Parathyroid adenoma (tissue), 2 donors: ENCODE results near the gene LYPD5.

Source experiments
- H2AFZ ChIP-seq: fragments of 300-600 bp; sonication (generic); one replicate; pipeline ENCODE4 v1.7.0; 2017; ENCODE audit warnings: antibody characterized with exemption, mild to moderate bottlenecking
- H3K27ac ChIP-seq: fragments of 300-600 bp; sonication (generic); one replicate; pipeline ENCODE4 v1.7.0; 2017
- H3K27me3 ChIP-seq: fragments of 300-600 bp; sonication (generic); one replicate; pipeline ENCODE4 v1.7.0; 2017; ENCODE audit warnings: low read length; ENCODE audit not compliant: control insufficient read depth, insufficient read depth
- H3K36me3 ChIP-seq: fragments of 300-600 bp; sonication (generic); one replicate; pipeline ENCODE4 v1.7.0; 2017; ENCODE audit warnings: low read length; ENCODE audit not compliant: control insufficient read depth, insufficient read depth
- H3K4me1 ChIP-seq: fragments of 300-600 bp; sonication (generic); one replicate; pipeline ENCODE4 v1.7.0; 2017; ENCODE audit warnings: control low read depth
- H3K4me2 ChIP-seq: fragments of 300-600 bp; sonication (generic); one replicate; pipeline ENCODE4 v1.7.0; 2017; ENCODE audit warnings: low read length
- H3K4me3 ChIP-seq: fragments of 300-600 bp; sonication (generic); one replicate; pipeline ENCODE4 v1.7.0; 2017; ENCODE audit warnings: low read depth, low read length
- H3K79me2 ChIP-seq: fragments of 300-600 bp; sonication (generic); one replicate; pipeline ENCODE4 v1.7.0; 2017; ENCODE audit warnings: control low read depth
- H3K9ac ChIP-seq: fragments of 300-600 bp; sonication (generic); one replicate; pipeline ENCODE4 v1.7.0; 2017; ENCODE audit warnings: mild to moderate bottlenecking
- H3K9me3 ChIP-seq: fragments of 300-600 bp; sonication (generic); one replicate; pipeline ENCODE4 v1.7.0; 2017; ENCODE audit warnings: low read length; ENCODE audit not compliant: control insufficient read depth
- CTCF ChIP-seq: fragments of 300-600 bp; sonication (generic); IDR thresholded peaks from one replicate; pipeline ENCODE4 v1.7.0; 2017; ENCODE audit warnings: antibody characterized with exemption, mild to moderate bottlenecking
- donor health status: primary hyperparathyroidism.

The LYPD5 gene

GRCh38 chr19:43812259-43812658 lies 10.0 kb upstream of the LYPD5 start:
- Histone ChIP-seq H3K4me3 (no peak overlapping the region), H3K9me3 (no peaks in the 10 kb centered on the region), H3K4me1 (no peaks in the 10 kb centered on the region), H3K27ac (no peak overlapping the region), H2AFZ (no peak overlapping the region), H3K9ac (no peak overlapping the region), H3K79me2 (no peaks in the 10 kb centered on the region), H3K36me3 (no peaks in the 10 kb centered on the region), H3K4me2 (no peak overlapping the region), H3K27me3 (no peaks in the 10 kb centered on the region)
- no peak for TF ChIP-seq CTCF

GRCh38 chr19:43811837-43812236 lies 9.6 kb upstream of the LYPD5 start:
- Histone ChIP-seq H3K9me3 (no peaks in the 10 kb centered on the region), H3K79me2 (no peaks in the 10 kb centered on the region), H3K4me2 (no peak overlapping the region), H3K4me1 (no peaks in the 10 kb centered on the region), H3K36me3 (no peaks in the 10 kb centered on the region), H3K9ac (no peak overlapping the region), H2AFZ (no peak overlapping the region), H3K27me3 (no peaks in the 10 kb centered on the region), H3K27ac (no peak overlapping the region), H3K4me3 (no peak overlapping the region)
- no peak for TF ChIP-seq CTCF

GRCh38 chr19:43809762-43810696 lies 7.8 kb upstream of the LYPD5 start:
- H2AFZ ChIP-seq, result no peak overlapping the region
- H3K9me3 ChIP-seq, result no peaks in the 10 kb centered on the region
- H3K9ac ChIP-seq, result no peak overlapping the region
- no peak overlapping the region for H3K4me3 ChIP-seq
- H3K27ac ChIP-seq, result no peak overlapping the region
- no peaks in the 10 kb centered on the region for H3K4me1 ChIP-seq
- H3K4me2 ChIP-seq, result no peak overlapping the region
- H3K36me3 ChIP-seq, result no peaks in the 10 kb centered on the region
- H3K27me3 ChIP-seq, result no peaks in the 10 kb centered on the region
- no peaks in the 10 kb centered on the region for H3K79me2 ChIP-seq
- TF ChIP-seq CTCF, result peak; percentile 30

GRCh38 chr19:43807651-43808050 lies 5.4 kb upstream of the LYPD5 start:
- no peak overlapping the region for H3K27ac ChIP-seq
- H3K9ac ChIP-seq, result no peak overlapping the region

More at GRCh38 chr19:43807651-43808050, 5.4 kb upstream of the LYPD5 start:
- H2AFZ ChIP-seq, result no peak overlapping the region
- no peaks in the 10 kb centered on the region for H3K36me3 ChIP-seq
- H3K9me3 ChIP-seq, result no peaks in the 10 kb centered on the region
- H3K4me2 ChIP-seq, result no peak overlapping the region
- H3K79me2 ChIP-seq, result no peaks in the 10 kb centered on the region
- H3K4me1 ChIP-seq, result no peaks in the 10 kb centered on the region
- H3K4me3 ChIP-seq, result no peak overlapping the region
- TF ChIP-seq CTCF, result no peak
- no peaks in the 10 kb centered on the region for H3K27me3 ChIP-seq
